K562 (cell line): Measurements from ENCODE around the gene FHIP1B. TPM values are rescaled to one million over a fixed set of nuclear protein-coding genes. Genes with fewer than 3 reads are reported as not detected.
A peak's percentile ranks its signal among the peaks of the same experiment; 100 is the strongest.

Experiments
- ATAC-seq: fragments of 200-7000 bp; cut with Tn5 transposase; 3 replicates; pipeline ENCODE4 v1.9.1; 2020; ENCODE audit warnings: moderate library complexity
- BruUV-seq: library from RNA; stranded (reverse); fragments of 400-500 nt; replicated peaks from 2 replicates; lab custom pipeline; 2021; lab: Mats Ljungman, UMichigan
- CTCF ChIA-PET: fragments of 300-600 bp; formaldehyde crosslinking; extraction: SDS; loops from one replicate; lab custom pipeline; 2021; ENCODE audit warnings: low intra/inter-chr PET ratio; lab: Yijun Ruan, JAX
- POLR2A ChIA-PET: fragments of 300-600, 350-650 bp; sonication (Branson Sonifier 250); formaldehyde crosslinking; extraction: SDS; loops from one replicate; lab custom pipeline; 2021; ENCODE audit warnings: antibody characterized with exemption, inconsistent platforms; lab: Yijun Ruan, JAX
- DNase-seq, 4 experiments: peaks; one replicate each; pipeline versions ENCODE4 v3.0.0 to v3.0.0-alpha.2; 2011 to 2018; ENCODE audit warnings: low spot score in 3 of 4, mixed read lengths in 3 of 4; ENCODE audit errors: extremely low read depth in 1 of 4
- FAIRE-seq: peaks from 2 replicates; lab custom pipeline; 2011; peaks lifted over from hg19 to GRCh38; lab: Jason Lieb, UNC
- H2AFZ ChIP-seq: 2 replicates; pipeline ENCODE4 v1.6.0; 2011; ENCODE audit warnings: low read depth, low read length, control low read depth, inconsistent platforms
- H3K27ac ChIP-seq: fragments of 200-600 bp; 3 replicates; pipeline ENCODE4 v1.8.0; 2011; ENCODE audit warnings: low read depth, mild to moderate bottlenecking, control low read depth, inconsistent platforms, low read length, moderate library complexity, mixed read lengths; ENCODE audit errors: extremely low read depth
- H3K27me3 ChIP-seq, 2 experiments: fragments of 300-600 bp in 1 of 2; 2 replicates in 1 of 2; 3 replicates in 1 of 2; pipeline versions ENCODE4 v1.6.0 to v1.8.0; 2011; ENCODE audit warnings: inconsistent platforms in 2 of 2, low read length in 2 of 2, mild to moderate bottlenecking in 1 of 2, mixed read lengths in 1 of 2, moderate library complexity in 1 of 2; ENCODE audit not compliant: control insufficient read depth in 2 of 2, insufficient read depth in 2 of 2
- H3K36me3 ChIP-seq: fragments of 300-600 bp; 3 replicates; pipeline ENCODE4 v1.8.0; 2011; ENCODE audit warnings: mild to moderate bottlenecking, low read length, inconsistent platforms; ENCODE audit not compliant: control insufficient read depth, insufficient read depth
- H3K4me1 ChIP-seq, 2 experiments: fragments of 200-600 bp in 1 of 2; replicated peaks in 1 of 2; 2 replicates in 1 of 2; 3 replicates in 1 of 2; pipeline versions ENCODE4 v1.5.1 to v1.8.0; 2011; ENCODE audit warnings: inconsistent platforms in 2 of 2, low read length in 2 of 2, mild to moderate bottlenecking in 1 of 2, mixed read lengths in 1 of 2, moderate library complexity in 1 of 2; ENCODE audit not compliant: control insufficient read depth in 2 of 2, insufficient read depth in 2 of 2
- H3K4me2 ChIP-seq: 2 replicates; pipeline ENCODE4 v1.6.1; 2011; ENCODE audit warnings: low read length, control low read depth, inconsistent platforms, mixed read lengths; ENCODE audit not compliant: insufficient read depth
- H3K4me3 ChIP-seq: fragments of 200-600 bp; sonication (generic), shearing (Covaris generic); 2 replicates; pipeline ENCODE4 v1.5.1; 2016; ENCODE audit warnings: control low read depth, inconsistent platforms
- H3K79me2 ChIP-seq: fragments of 200-600 bp; 3 replicates; pipeline ENCODE4 v1.8.0; 2011; ENCODE audit warnings: low read length, inconsistent platforms; ENCODE audit not compliant: control insufficient read depth, insufficient read depth
- H3K9ac ChIP-seq, 2 experiments: 2 replicates each; pipeline versions ENCODE4 v1.6.0 to v1.6.1; 2011; ENCODE audit warnings: low read depth in 2 of 2, low read length in 2 of 2, control low read depth in 1 of 2, inconsistent platforms in 1 of 2, mild to moderate bottlenecking in 1 of 2, mixed read lengths in 1 of 2; ENCODE audit not compliant: insufficient read depth in 1 of 2
- H3K9me1 ChIP-seq: one replicate; pipeline ENCODE4 v1.6.0; 2011; ENCODE audit warnings: inconsistent platforms, mild to moderate bottlenecking, low read length, moderate library complexity; ENCODE audit not compliant: control insufficient read depth, insufficient read depth
- H3K9me3 ChIP-seq: replicated peaks from 2 replicates; pipeline ENCODE4 v1.5.1; 2011; ENCODE audit warnings: low read depth, low read length, inconsistent platforms; ENCODE audit not compliant: control insufficient read depth, insufficient read depth
- H4K20me1 ChIP-seq: replicated peaks from 2 replicates; pipeline ENCODE4 v1.6.1; 2011; ENCODE audit warnings: low read length, inconsistent platforms, mixed read lengths; ENCODE audit not compliant: control insufficient read depth, insufficient read depth
- CBX8 ChIP-seq: fragments of 200-600 bp; sonication (generic); IDR thresholded peaks from 2 replicates; pipeline ENCODE4 v1.6.1; 2012; ENCODE audit warnings: borderline replicate concordance, mixed run types, low read depth, mild to moderate bottlenecking, moderate library complexity, mixed read lengths, low read length, control low read depth, inconsistent platforms; ENCODE audit not compliant: poor library complexity, severe bottlenecking; ENCODE audit errors: extremely low read depth
- COPS2 ChIP-seq: fragments of 450-650 bp; conservative IDR thresholded peaks from 2 replicates; pipeline ENCODE4 v1.6.1; 2016; ENCODE audit warnings: mild to moderate bottlenecking, moderate library complexity
- KLF1 ChIP-seq: fragments of 450-650 bp; IDR thresholded peaks from 2 replicates; pipeline ENCODE4 v1.6.1; 2016; ENCODE audit warnings: missing genetic modification characterization, missing compliant biosample characterization
- MCM3 ChIP-seq: fragments of 450-650 bp; IDR thresholded peaks from 2 replicates; pipeline ENCODE4 v1.6.1; 2016
- MXI1 ChIP-seq: IDR thresholded peaks from 2 replicates; pipeline ENCODE4 v1.6.1; 2011; ENCODE audit warnings: low read depth, mild to moderate bottlenecking, improper control_type of control experiment, low read length
- NFATC3 ChIP-seq: fragments of 450-650 bp; IDR thresholded peaks from 2 replicates; pipeline ENCODE4 v1.6.1; 2017; ENCODE audit warnings: mild to moderate bottlenecking
- NR4A1 ChIP-seq, 2 experiments: fragments of 250-450 bp in 1 of 2; fragments of 450-650 bp in 1 of 2; sonication (Bioruptor Pico) in 1 of 2; IDR thresholded peaks; 2 replicates each; pipeline versions ENCODE4 v1.4.0 to v1.6.1; 2016 to 2020; ENCODE audit warnings: mild to moderate bottlenecking in 2 of 2, missing compliant biosample characterization in 1 of 2, missing genetic modification characterization in 1 of 2, moderate library complexity in 1 of 2
- STAT5B ChIP-seq: fragments of 250-450 bp; sonication (Bioruptor Pico); IDR thresholded peaks from 2 replicates; pipeline ENCODE4 v1.8.0; 2021; ENCODE audit warnings: mild to moderate bottlenecking, inconsistent platforms
- ZFP1 ChIP-seq: fragments of 450-650 bp; formaldehyde crosslinking; IDR thresholded peaks from 2 replicates; pipeline ENCODE4 v1.4.0; 2020; ENCODE audit warnings: mild to moderate bottlenecking, mixed read lengths
- ZNF316 ChIP-seq: fragments of 450-650 bp; IDR thresholded peaks from 2 replicates; pipeline ENCODE4 v1.6.1; 2016
- ZNF518B ChIP-seq: fragments of 250-450 bp; sonication (Bioruptor Pico); IDR thresholded peaks from 2 replicates; pipeline ENCODE4 v1.5.0; 2021; ENCODE audit warnings: mild to moderate bottlenecking, moderate library complexity
- WGBS: fragments of 100-300 bp; shearing (Covaris generic); methylation state at CpG from one replicate; pipeline ENCODE4 v1.1.6; 2016; ENCODE audit warnings: low coverage, mixed read lengths; ENCODE audit not compliant: insufficient coverage; ENCODE audit errors: missing lambda C conversion rate; 5-methylcytosine and 5-hydroxymethylcytosine counted together
- in situ Hi-C: fragments of 300-500 bp; cut with MboI; formaldehyde crosslinking; loops from 4 replicates; pipeline ENCODE4 v1.15.0; 2018; ENCODE audit warnings: inconsistent platforms, mixed read lengths
- intact Hi-C: fragments of 100-400 bp; cut with micrococcal nuclease; formaldehyde crosslinking; loops from 2 replicates; pipeline ENCODE4 v1.14.2; 2022
- polyA plus RNA-seq, 8 experiments: library from polyadenylated mRNA; depleted of rRNA in 4 of 8; stranded (reverse) in 5 of 8; unstranded in 3 of 8; fragments of >200 nt; fragmentation: Nextera tagmentation in 2 of 8; fragmentation: Illumina TruSeq in 1 of 8; extraction: Ambion mirVana in 2 of 8; extraction: Trizol in 1 of 8; gene quantifications; 2 replicates each; pipeline versions ENCODE4 v1.2.1 to v1.2.3, GENCODE V29; 2011 to 2014; ENCODE audit warnings: inconsistent platforms in 1 of 8, missing spikeins in 1 of 8
- total RNA-seq, 7 experiments: library from RNA; depleted of rRNA in 6 of 7; stranded (reverse); fragments of >200 nt in 6 of 7; fragmentation: Illumina TruSeq in 2 of 7; extraction: Trizol in 2 of 7; gene quantifications; 2 replicates each; pipeline versions ENCODE4 v1.2.1 to v1.2.3, GENCODE V29; 2011 to 2021; ENCODE audit warnings: low replicate concordance in 1 of 7

FHIP1B gene
- total and polyA plus RNA-seq, 9 of the 15 experiments (the other 6 are each of a cell fraction or from before 2014, with no cell fraction given), result 0.94 to 24.7 (median 15.6) TPM

GRCh38 chr11:6270584-6271246, 36.3 kb upstream of the FHIP1B start:
- Histone ChIP-seq H3K4me1 (peaks cover 0 to 18% of the 10 kb centered on the region in 2 experiments; a peak in 2 of 5 replicates), H3K9me1 (no peaks in the 10 kb centered on the region), H3K4me2 (no peak overlapping the region), H3K36me3 (no peaks in the 10 kb centered on the region), H2AFZ (peak overlapping the region; percentile 75), H4K20me1 (no peaks in the 10 kb centered on the region), H3K9me3 (no peaks in the 10 kb centered on the region)
- intact Hi-C loops, result no loop called here
- in situ Hi-C loops, result no loop called here
- 55% methylated on average over 38 of the region's 41 CpGs for whole genome bisulfite sequencing
- POLR2A ChIA-PET, result interaction anchor here (2.1 kb wide), 1 partner anchor 10 kb away, joined by 8 read pairs; no protein-coding TSS in a partner anchor
- no peak for TF ChIP-seq ZNF316
- TF ChIP-seq ZNF518B, result no peak
- no peak for TF ChIP-seq STAT5B (CRISPR knock-in tag)
- TF ChIP-seq NFATC3, result no peak
- TF ChIP-seq MCM3, result no peak
- no peak for TF ChIP-seq KLF1 (tag)
- TF ChIP-seq COPS2, result no peak
- no peak for TF ChIP-seq MXI1
- no peak for TF ChIP-seq NR4A1 (CRISPR knock-in tag; IDR thresholded peaks at IDR 0.05)
- no peak for TF ChIP-seq NR4A1 (tag; IDR thresholded peaks at IDR 0.05)
- no peak for TF ChIP-seq CBX8
- no peak for TF ChIP-seq ZFP1 (CRISPR knock-in tag)
- TF ChIP-seq, all 486 proteins: peak for 0
- H3K9ac ChIP-seq, result peak overlapping the region in 1 of 2 experiments; percentile 56; a peak in 1 of 4 replicates
- peaks cover 4 to 6% of the 10 kb centered on the region in 2 experiments; a peak in 2 of 5 replicates for H3K27me3 ChIP-seq
- ATAC-seq, result peak; percentile 39
- CTCF ChIA-PET, result interaction anchor here (0.6 kb wide), 1 partner anchor 136 kb away, joined by 3 read pairs; no protein-coding TSS in a partner anchor
- no peak overlapping the region for H3K27ac ChIP-seq
- BruUV-seq, result no TSS peak
- FAIRE-seq, result no peak
- H3K4me3 ChIP-seq, result no peak overlapping the region
- H3K79me2 ChIP-seq, result no peaks in the 10 kb centered on the region
- DNase-seq, result no peak
